G401.6 (cell line): ENCODE data around the gene DGKI.
"Not testable (repeated sequence)": the region's sequence is repeated elsewhere in the genome, so short reads cannot be mapped to it uniquely, and the experiment has no call there.

Experiments
- FAIRE-seq: peaks from 2 replicates; lab custom pipeline; 2012; peaks lifted over from hg19 to GRCh38; lab: Jason Lieb, UNC

The DGKI gene

GRCh38 chr7:137734221-137734620 is 112.6 kb downstream of the DGKI start:
- FAIRE-seq, result no peak

- FAIRE-seq, result no peak
These were observed 114.6 kb downstream of the DGKI start for GRCh38 chr7:137732168-137732567.

GRCh38 chr7:137731436-137731835 is 115.3 kb downstream of the DGKI start:
- FAIRE-seq, result no peak

- no peak for FAIRE-seq
These were observed 118.3 kb downstream of the DGKI start for GRCh38 chr7:137728426-137728825.

GRCh38 chr7:137727413-137727812 is 119.4 kb downstream of the DGKI start:
- no peak for FAIRE-seq

GRCh38 chr7:137718355-137718754 is 128.4 kb downstream of the DGKI start:
- FAIRE-seq, result no peak

GRCh38 chr7:137717811-137718271 is 128.9 kb downstream of the DGKI start:
- FAIRE-seq, result no peak

- FAIRE-seq, result no peak
These were observed 129.7 kb downstream of the DGKI start for GRCh38 chr7:137717045-137717444.

- FAIRE-seq, result no peak
These were observed 130.7 kb downstream of the DGKI start for GRCh38 chr7:137716061-137716460.

GRCh38 chr7:137715533-137715932 is 131.2 kb downstream of the DGKI start:
- FAIRE-seq, result no peak

GRCh38 chr7:137715121-137715520 is 131.7 kb downstream of the DGKI start:
- no peak for FAIRE-seq

GRCh38 chr7:137706330-137706729 is 140.4 kb downstream of the DGKI start:
- not testable (repeated sequence) for FAIRE-seq

GRCh38 chr7:137704723-137705122 is 142.1 kb downstream of the DGKI start:
- FAIRE-seq, result no peak

GRCh38 chr7:137703291-137704010 is 143.3 kb downstream of the DGKI start:
- no peak for FAIRE-seq

GRCh38 chr7:137696988-137697387 is 149.8 kb downstream of the DGKI start:
- no peak for FAIRE-seq

- FAIRE-seq, result no peak
These were observed 150.4 kb downstream of the DGKI start for GRCh38 chr7:137696376-137696775.

GRCh38 chr7:137695942-137696341 is 150.8 kb downstream of the DGKI start:
- FAIRE-seq, result no peak

- FAIRE-seq, result no peak
These were observed 151.3 kb downstream of the DGKI start for GRCh38 chr7:137695494-137695893.

GRCh38 chr7:137694405-137694804 is 152.4 kb downstream of the DGKI start:
- FAIRE-seq, result no peak

- FAIRE-seq, result no peak
These were observed 154.4 kb downstream of the DGKI start for GRCh38 chr7:137692399-137692798.

- FAIRE-seq, result no peak
These were observed 155.2 kb downstream of the DGKI start for GRCh38 chr7:137691566-137691965.

- no peak for FAIRE-seq
These were observed 156.1 kb downstream of the DGKI start for GRCh38 chr7:137690635-137691034.

GRCh38 chr7:137689761-137690160 is 157.0 kb downstream of the DGKI start:
- FAIRE-seq, result no peak

- no peak for FAIRE-seq
These were observed 159.1 kb downstream of the DGKI start for GRCh38 chr7:137687556-137688265.
